Stimulated activated CD4-positive, alpha-beta T cell treated with anti-CD3 and anti-CD28 coated beads, TNF-alpha, amount 100 ng/mL, for 4 hours (primary cell): ENCODE measurements around the gene KRTAP4-4.
"Not testable (repeated sequence)": the region's sequence is repeated elsewhere in the genome, so short reads cannot be mapped to it uniquely, and the experiment has no call there.

Source experiments
- DNase-seq, 3 experiments: peaks; one replicate each; pipeline ENCODE4 v3.0.0-alpha.2; 2020; ENCODE audit warnings: low read depth in 3 of 3

Gene KRTAP4-4

GRCh38 chr17:41148971-41149651 is 11.4 kb downstream of the KRTAP4-4 start:
- DNase-seq: not testable (repeated sequence)

- no peak for DNase-seq
These were observed 12.9 kb downstream of the KRTAP4-4 start for GRCh38 chr17:41147531-41148204.

GRCh38 chr17:41145261-41145660 is 15.3 kb downstream of the KRTAP4-4 start:
- no peak for DNase-seq

GRCh38 chr17:41144846-41145245 is 15.7 kb downstream of the KRTAP4-4 start:
- no peak for DNase-seq

- no peak for DNase-seq
These were observed 19.2 kb downstream of the KRTAP4-4 start for GRCh38 chr17:41141361-41141760.

- DNase-seq: no peak
These were observed 20.0 kb downstream of the KRTAP4-4 start, which contains the start of gene KRTAP4-6 for GRCh38 chr17:41140360-41141131. KRTAP4-6 (minus strand) TSS chr17:41140544; CDS start chr17:41140487, 57 bp downstream.

DNA sequence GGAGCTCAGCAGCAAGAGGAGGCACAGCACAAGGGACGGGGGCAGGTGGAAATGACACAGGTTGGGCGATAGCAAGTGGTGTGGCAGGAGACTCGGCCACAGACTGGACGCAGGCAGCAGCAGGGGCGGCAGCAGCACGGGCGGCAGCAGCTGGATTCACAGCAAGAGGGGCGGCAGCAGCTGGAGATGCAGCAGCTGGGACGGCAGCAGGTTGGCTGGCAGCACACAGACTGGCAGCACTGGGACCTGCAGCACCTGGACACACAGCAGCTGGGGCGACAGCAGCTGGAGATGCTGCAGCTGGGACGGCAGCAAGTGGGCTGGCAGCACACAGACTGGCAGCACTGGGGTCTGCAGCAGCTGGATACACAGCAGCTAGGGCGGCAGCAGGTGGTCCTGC is 20.7 kb downstream of the KRTAP4-4 start:
- DNase-seq: not testable (repeated sequence)

GRCh38 chr17:41133880-41134735 is 26.4 kb downstream of the KRTAP4-4 start:
- DNase-seq: no peak

DNA sequence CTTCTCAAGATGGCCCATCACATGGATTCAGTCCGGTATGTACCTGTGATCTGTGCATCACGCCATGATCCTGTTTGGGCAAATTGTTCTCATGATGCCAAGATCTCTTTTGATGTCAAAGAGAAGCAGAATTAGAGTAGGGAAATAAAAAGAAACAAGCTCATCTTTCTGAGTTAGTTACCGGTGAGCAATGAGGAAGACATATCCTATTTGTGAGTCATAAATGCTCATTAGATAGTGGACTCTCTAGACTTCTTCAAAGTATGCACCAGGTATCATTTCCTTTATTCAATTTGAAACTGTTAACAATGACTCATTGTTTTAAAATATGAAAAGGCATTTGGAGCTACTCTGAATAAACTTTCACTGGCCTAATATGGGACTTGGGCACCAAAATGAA is 28.6 kb downstream of the KRTAP4-4 start:
- DNase-seq: no peak

GRCh38 chr17:41127371-41127770 is 33.2 kb downstream of the KRTAP4-4 start:
- no peak for DNase-seq

DNA sequence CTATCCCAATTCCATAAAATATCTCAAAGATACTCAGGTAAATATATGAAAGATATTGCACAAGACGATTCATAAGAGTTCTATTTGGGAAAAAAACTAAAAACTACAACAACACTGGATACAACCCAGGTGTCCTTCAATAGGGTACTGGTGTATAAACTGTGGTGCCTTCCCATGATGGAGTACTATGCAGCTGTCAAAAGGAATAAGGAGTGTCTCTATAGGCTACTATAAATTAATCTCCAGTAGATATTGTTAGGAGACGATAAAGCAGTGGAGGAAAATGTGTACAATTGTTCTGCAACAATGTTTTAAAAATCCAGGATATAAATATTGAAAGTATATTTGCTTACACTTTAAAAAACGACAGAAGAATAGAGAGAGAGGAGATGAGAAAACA is 34.1 kb downstream of the KRTAP4-4 start:
- DNase-seq: no peak

DNA sequence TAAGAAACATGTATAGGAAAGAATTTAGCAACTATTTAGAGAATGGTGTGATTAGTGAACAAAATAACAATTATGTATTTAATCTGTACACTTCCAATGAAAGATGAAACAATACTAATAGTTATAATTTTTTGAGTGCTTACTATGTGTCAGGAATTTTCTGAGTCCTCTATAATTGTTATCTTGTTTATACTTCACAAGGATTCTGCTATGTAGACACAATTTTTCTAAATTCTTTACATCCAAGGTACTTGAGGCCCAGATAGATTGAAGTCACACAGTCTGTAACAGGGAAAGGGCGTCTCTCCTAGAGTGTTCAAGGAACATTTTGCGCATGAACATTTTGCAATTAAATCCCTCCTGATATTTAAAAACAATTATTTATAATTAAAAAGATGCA is 35.5 kb downstream of the KRTAP4-4 start:
- no peak for DNase-seq

- DNase-seq: not testable (repeated sequence)
These were observed 36.6 kb downstream of the KRTAP4-4 start, which contains the start of gene KRTAP4-12 for GRCh38 chr17:41123991-41124371. KRTAP4-12 (minus strand) TSS chr17:41124182; CDS start chr17:41124122, 60 bp downstream.

GRCh38 chr17:41123292-41123990 is 37.1 kb downstream of the KRTAP4-4 start:
- not testable (repeated sequence) for DNase-seq

- no peak for DNase-seq
These were observed 38.8 kb downstream of the KRTAP4-4 start for GRCh38 chr17:41121742-41122141.

DNA sequence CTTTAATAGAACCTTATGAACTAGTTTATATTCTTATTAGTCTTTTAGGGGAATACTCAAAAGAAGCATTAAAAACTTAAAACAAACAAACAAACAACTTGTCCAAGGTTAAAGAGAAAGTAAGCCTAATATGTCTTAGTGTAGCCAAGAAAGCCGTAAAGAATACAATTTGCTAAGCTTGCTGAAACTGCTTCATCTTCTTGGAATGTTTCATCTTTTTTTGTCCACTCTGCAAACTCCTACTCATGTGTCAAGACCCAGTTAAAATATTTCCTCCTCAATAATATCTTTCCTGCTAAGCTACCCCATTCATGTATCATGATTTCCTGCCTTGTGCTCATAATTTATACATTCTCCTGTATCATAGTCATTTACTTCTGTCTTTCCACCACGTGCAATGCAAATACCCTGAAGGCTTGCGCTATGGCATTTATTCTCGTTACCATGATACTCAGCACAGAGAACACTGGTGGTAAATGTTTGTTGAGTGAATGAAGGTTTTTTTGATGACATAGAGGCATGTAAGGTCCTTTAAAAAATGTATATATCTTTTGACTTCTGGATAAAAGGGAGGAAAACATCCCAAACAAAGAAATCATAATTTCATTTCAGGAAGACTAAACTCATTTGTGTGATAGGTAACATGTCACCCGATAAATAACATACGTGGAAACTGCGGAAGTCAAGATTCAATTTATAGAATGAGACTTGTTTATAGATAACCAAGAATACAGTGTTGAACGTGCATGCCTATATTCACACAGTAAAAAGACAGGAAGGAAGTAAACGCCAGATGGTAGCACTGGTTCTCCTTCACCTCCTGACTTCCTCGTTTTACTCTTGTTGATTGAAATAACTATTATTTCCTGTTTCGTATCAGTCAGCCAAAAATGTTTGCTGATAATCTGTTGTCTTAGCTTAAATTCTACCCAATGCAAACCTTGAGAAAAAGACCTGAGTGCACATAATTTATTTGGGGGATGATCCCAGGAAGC is 40.6 kb downstream of the KRTAP4-4 start:
- not testable (repeated sequence) for DNase-seq

DNA sequence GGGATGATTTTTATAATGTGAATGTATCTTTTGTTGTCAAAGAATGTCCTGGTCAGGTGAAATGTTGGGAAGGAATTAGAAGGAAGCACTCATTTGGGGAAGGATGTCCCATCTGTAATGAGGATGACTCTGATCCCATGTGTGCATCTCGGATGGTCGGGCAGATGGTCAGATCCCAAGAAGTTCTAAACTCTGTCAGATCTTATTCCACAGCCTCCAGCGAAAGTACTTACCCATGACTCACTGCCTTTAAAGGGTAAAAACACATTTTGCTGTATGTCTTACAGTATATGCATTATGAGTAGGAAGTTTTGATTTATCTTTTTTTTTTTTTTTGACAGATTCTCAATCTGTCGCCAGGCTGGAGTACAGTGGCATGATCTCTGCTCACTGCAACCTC is 41.8 kb downstream of the KRTAP4-4 start:
- no peak for DNase-seq

DNA sequence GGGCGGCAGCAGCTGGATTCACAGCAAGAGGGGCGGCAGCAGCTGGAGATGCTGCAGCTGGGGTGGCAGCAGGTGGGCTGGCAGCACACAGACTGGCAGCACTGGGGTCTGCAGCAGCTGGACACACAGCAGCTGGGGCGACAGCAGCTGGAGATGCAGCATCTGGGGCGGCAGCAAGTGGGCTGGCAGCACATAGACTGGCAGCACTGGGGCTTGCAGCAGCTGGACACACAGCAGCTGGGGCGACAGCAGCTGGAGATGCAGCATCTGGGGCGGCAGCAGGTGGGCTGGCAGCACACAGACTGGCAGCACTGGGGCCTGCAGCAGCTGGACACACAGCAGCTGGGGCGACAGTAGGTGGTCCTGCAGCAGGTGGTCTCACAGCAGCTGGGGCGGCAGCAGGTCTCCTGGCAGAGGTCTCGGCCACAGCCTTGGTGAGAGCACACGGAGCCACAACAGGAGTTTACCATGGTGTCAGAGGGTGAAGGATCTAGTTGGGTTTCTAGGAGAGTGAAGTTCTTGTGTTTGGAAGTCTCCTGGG is 42.6 kb downstream of the KRTAP4-4 start, which contains the start of gene KRTAP4-11:
TSS of gene KRTAP4-11 (minus strand) at position 528 of the 541 bp plus-strand sequence. CDS start at position 470, 58 bp downstream.
- not testable (repeated sequence) for DNase-seq

GRCh38 chr17:41116297-41116696 is 44.3 kb downstream of the KRTAP4-4 start:
- no peak for DNase-seq
